Measurements from ENCODE around the gene RAB40B.

Gene RAB40B

DNA sequence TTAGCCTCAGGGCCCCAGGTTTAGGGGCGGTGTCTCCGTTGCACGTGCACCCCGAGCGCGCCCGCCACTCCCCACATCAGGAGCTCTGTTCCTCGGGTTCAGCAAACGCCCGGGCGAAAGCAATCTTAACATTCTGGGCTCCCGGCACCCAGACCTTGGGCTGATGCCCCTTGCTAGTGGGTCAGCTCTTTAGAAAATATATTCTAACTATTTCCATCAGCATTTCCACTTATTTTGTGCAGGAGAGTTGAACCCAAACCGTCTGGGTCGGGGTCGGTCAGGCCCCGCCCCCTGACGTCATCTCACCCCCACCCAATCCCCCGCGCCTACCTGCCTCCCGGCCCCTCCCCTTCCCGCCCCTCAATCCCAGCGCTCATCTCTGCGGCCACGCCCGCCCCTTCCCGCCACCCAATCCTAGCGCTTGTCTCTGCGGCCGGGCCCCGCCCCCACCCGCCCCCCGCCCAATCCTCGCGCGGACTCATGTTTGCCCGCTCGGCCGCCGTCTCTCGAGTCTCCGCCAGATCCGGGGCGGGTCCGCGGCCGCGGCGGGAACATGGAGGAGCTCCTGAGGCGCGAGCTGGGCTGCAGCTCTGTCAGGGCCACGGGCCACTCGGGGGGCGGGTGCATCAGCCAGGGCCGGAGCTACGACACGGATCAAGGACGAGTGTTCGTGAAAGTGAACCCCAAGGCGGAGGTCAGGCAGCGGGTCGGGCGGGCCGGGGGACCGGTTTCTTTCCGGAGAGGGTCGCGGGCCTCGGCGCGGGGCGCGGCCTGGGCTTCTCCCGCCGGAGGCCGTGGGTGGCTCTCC lies 17.9 kb upstream of the RAB40B start, which contains the start of gene FN3KRP:
Gene FN3KRP, plus strand, starts transcription at position 504 of the 808 bp plus-strand sequence. Its CDS starts 50 bp downstream, at position 554.
- peak; percentile 88 for DNase-seq (ENCODE audit: low spot score)

DNA sequence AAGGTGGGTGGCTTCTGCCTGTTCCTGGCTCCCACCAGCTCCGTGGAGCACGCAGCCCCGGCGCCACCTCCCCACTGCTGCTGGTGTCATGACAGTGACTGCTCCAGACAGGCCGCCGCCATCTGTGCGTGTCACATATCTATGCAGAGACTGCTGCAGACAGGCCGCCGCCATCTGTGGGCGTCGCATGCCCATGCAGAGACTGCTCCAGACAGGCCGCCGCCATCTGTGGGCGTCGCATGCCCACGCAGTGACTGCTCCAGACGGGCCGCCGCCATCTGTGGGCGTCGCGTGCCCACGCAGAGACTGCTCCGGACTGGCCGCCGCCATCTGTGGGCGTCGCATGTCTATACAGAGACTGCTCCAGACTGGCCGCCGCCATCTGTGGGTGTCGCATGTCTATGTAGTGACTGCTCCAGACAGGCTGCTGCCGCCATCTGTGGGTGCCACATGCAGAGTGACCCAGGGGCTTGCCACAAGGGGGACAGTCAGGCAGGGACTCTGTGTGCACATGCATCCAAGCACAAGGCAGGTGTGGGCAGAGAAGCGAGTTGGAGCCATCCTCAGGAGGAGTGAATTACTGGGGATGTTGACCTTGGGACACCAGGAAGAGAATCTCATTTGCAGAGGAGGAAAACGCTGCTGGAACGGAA lies 14.7 kb upstream of the RAB40B start:
- no peak for DNase-seq (ENCODE audit: low spot score)

DNA sequence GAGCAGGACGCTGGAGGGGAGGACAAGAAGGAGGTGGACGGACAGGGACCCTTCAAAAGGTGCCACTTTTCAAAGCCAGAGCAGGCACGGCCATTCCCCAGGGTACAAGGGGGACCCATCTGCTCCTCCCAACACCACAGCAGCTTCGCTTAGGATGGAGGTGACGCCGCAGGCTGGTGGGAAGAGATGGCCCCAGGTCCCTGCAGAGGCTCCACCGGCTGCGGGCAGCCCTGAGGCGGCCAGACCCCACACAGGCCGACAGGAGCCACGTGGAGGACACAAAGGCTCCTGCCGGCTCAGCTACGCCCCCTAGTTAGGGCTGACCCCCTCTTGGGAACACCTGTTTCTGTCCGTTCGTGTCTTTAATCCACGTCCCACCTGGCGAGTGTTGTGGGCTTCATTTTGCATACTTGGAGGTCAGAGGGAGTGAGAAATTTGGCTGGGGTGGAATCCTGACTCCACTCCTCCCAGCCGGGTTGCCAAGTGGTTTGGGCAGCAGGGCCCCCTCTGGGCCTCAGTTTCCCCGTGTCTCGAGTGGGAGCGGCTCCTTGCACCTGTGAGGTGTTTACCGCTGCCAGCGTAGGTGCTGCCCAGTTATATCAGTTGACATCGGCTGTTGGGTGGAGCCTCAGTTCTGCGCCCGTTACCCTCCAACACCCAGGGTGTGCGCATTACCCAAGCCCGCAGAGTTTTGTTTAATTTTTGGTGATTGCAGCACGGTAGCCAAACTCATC lies 12.2 kb upstream of the RAB40B start:
- no peak for DNase-seq (ENCODE audit: low spot score)

DNA sequence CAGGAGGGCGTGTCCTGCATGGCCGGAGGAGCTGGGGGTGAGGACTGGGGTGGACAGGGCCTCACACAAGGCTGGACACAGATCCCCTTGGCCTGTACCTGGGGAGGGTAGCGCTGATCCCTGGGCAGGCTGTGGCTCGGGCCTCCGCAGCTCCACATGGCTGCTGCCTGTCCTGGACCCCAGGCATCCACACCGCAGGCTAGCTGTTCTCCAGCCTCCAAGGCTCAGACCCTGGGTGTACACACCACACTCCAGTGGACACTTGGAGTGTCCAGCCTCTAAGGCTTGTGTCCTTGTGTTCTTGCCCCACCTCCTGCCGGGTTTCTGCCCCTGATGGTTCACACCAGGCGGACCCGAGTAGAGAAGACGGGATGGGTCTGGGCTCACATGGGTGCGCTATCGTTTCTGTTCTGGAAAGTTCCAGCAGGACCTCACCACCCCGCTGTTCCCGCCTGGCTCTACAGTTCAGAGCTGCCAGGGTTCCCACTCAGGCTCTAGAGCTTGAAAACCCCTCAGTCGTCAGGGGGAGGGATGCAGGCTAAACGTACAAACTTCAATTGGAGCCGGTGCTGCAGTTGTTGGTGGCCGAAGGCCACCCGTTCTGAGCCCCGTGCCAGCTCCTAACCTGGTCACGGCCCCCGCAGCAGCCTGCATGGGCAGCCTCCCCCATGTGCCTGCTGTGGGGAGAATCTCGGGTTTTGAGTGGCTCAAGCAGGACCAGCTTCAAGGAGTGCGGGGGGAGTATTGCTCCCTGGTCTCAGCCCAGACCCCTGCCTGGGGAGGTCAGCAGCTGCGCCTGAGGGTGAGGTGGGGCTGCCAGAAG lies 11.4 kb upstream of the RAB40B start:
- DNase-seq (ENCODE audit: low spot score), result no peak

DNA sequence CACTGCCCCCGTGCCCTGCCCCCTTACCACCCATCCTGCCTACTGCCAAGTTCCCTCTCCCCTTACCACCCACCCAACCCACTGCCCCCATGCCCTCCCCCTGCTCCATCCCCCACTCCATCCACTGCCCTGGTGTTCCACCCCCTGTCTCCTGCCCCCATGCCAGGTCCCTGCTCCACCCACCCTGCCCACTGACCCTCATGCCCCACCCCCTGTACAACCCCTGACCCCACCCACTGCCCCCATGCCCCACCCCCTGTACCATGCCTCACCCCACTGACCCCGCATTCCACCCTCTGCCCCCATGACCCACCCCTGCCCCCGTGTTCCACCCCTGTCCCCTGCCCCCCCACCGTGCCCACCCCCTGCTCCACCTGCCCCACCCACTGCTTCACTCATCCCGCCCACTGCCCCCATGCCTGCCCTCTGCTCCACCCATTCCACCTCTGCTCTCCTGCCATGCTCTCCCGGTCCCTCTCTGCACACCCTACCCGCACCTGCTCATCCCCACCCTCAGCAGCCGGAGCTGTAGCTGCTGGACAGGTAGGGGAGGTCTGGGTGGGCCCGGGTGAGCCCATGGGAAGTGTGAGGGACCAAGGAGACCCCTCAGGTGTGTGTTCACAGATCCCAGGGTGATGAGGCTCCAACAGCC lies 10.7 kb upstream of the RAB40B start:
- no peak for DNase-seq (ENCODE audit: low spot score)

DNA sequence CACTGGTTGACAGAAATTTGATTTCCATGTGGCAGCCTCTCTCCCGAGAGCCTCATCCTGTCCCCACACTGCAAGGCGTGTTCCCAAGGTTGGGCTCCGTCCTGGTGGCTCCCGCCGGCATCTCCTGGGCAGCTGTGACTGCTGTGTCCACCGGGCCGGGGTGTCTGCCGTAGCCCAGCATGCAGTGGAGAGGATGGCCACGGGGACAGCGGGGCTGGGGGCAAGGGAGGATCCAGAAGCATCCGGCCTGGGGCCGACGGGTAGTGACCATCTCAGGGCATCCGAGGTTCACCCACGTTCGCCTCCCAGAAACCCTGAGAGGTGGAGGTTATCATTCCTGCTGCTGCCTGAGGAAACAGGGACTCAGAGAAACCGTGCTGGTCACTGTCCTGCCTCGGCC lies 7.3 kb upstream of the RAB40B start:
- no peak for DNase-seq (ENCODE audit: low spot score)

DNA sequence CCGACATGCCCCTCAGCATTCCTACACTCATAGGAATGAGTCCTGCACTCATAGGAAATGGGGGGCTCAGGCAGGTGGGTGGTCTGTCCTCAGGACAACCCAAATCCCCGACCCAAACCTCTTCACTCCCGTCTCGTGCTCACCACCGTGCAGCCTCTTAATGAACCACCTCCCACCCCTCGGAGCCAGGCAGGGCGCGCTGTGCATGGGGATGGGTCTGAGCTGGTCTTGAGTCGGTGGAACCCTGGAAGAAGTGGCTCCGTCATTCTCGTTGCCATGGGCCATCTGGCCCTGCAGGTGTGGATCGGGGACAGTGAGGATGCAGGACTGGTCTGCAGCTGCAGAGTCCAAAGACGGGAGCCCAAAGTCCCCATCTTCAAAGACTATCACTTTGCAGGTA lies 6.4 kb upstream of the RAB40B start:
- DNase-seq (ENCODE audit: low spot score), result no peak

DNA sequence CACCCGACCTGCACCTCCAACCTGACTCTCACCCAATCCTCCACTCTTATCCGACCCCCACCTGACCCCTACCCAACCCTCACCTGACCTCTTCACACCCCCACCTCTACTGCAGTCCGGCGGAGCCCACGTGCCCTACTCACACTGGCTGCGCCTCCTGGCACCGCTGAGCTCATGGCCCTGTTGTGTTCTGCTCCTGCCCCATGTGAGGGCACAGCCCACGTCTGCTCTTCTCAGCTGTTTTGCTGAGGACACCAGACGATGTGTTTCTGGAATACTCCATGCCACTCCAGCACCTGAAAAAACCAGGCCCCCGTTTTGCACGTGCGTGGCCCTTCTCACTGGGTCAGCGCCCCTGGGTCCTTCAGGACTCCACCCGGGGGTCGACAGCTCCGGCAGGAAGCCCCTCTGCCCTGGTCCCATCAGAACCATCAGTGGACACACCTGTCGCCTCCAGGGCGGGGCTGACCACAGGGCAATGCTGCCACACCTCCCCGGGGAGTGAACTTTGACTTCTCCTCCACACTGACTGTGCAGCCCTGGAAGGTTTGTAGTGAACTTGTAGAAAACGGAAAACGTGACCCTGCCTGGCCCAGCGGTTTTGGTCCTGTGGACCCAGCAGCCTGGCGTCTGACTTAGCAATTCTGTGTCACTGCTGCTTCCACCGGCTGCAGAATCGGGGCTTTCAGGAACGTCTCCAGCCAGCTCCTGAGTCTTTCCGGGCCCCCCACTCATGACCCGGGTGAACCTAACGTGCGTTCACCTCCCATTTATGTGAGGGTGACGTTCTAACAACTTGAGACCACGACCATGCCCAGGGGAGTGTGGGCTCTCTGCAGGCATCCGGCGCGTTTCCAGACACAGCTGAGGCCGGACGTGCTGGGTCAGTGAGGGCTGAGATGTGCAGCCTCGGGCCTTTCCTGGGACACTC lies 5.7 kb upstream of the RAB40B start:
- no peak for DNase-seq (ENCODE audit: low spot score)

DNA sequence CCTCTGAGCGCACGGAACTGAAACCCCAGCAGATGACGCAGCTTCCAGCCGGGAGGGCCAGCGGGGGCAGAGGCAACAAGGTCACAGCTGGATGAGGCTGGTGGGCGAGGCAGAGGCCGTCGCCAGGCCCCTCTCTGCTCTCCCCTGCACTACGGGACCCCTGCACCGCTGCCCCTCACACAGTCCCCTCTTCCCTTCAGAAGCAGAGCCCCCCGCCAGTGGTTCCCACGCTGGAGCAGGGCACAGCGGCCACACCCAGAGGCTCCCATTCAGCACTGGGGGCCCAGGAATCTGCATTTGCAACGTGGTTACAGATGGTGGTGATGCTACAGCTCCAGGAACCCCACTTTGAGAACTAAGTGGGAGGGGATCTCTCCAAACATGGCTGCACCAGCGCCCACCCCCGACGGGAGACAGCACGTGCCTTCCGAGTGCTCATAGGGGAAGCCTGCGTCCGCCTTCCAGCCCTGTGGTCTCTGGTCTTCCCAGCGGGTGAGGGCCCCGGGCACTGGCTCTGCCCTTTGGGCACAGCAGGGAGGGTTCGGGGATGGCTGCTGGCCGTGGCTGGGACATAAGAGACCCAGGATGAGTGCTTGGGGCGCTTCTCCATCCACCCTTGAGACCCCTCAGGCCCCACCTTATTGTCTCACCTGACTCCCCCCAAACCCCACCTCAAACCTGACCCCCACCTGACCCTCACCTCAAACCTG lies 4.7 kb upstream of the RAB40B start:
- DNase-seq (ENCODE audit: low spot score), result no peak

DNA sequence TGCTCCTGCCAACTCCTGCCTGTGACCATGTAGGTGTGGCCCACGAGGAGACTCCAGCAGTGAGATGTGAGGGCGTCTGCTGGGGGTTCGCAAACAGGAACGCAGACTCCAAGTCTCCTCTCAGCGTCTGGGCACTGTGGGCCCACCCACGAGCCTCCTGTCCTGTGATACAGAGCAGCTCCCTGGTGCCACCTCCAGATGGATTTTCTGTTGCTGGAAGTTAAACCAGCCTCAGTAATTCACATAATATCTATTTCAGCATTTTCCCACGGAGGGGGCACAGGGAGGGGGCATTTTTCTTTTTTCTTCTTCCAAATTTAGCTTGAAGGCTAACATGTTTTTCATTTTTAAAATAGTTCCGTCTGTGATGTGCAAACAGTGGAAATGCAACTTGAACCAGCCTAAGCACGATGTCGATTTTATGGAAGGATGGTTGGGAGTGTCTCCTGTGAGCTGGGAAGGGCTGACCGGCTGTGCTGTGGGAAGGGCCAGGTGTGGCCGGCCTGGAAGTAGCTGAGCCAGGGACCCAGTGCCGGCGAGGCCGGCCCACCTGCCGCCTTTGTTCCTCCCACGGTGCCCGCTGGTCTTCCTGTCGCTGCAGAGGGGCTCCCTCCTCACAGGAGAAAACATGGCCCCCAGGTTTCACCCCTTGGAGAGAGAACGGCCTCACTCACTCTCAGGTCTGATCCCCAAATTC lies 3.9 kb upstream of the RAB40B start:
- DNase-seq (ENCODE audit: low spot score), result no peak

DNA sequence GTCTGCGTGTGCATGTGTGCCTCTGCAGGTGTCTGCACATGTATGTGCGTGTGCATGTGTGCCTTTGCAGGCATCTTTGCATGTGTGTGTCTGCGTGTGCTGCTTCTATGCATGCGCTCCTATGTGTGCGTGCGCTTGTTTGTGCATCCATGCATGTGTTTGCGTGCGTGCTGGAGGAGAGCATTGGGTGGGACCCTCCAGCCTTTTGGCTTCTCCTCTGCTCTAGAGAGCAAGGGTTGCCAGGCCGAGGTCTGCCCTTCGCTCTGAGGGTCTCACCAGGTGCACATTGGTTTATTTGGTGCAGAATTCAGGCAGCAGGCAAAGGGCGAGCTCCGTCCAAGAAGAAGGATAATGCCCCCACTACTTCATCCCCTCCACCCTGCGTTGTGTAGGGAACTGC lies 1.1 kb upstream of the RAB40B start:
- no peak for DNase-seq (ENCODE audit: low spot score)

DNA sequence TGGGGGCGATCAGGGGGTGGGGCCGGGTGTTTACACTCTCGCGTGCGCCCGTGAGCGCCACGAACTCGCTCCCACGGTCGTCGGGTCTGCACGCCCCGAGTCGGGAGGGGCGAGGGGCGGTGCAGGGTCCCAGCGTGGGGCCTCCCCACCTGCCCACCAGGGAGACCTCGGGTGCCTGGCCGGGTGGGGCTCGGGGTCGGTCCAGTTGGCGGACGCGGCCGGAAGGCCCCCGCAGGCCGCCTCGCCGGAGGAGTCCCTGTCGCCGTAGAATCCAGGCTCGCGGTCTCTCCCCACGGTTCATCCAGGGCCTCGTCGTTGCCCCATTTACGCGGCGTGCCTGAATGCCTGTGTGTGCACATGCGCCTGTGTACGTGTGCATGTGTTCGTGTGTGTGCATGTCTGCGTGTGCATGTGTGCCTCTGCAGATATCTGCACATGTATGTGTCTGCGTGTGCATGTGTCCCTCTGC lies 510 bp upstream of the RAB40B start:
- DNase-seq (ENCODE audit: low spot score), result no peak

DNA sequence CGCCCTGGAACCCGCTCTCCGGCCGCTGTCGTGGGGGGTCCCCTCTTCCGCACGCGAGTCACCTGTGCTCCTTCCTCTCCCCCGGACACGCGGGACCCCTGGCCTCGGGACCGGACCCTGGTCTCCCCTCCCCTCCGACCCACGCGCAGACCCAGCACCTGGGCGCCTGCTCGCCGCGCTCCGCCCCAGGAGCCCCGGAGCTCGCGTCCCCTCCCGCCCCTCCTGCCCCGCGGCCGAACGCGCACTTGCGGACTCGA lies 762 bp downstream of the RAB40B start:
- no peak for DNase-seq (ENCODE audit: low spot score)

DNA sequence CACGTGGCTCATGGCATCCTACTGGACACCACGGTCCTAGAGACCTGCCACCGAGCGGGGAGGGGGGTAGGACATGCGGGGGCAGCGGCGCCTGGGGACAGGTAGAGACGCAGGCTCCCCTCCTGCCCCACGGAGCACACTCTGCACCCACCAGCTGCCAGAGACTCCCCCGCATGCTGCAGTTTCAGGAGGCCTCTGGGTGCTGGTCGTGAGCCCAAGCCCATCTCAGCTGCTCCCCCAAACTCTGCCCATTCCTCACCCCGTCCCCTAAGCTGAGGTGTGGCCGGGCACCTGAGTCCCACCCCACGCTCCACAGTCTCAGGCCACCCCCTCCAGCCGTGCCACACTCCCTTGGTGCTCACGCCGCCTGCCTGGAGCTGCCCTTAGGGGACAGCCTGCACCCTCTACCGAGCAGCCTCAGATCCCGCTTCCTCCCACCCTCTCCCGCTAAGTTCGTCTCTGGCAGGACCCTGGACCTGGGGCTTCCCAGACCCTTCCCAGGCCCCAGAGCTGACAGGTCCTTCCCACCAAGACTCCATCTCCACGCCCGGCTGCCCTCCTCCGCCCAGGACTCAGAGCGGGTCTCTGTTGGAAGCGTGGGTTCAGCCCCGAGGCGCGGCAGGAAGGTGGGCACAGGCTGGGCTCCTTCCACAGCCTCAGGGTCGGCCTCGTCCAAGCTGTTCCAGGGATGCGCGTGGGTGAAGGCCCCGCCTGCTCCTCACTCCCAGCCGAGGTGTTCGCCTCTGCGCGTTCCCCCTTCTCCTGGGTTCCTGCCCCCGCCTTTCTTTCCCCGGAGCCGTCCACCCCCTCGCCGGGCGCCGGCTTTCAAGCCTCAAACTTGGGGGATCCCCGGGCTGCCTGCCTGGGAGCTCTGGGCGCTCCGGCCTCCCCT lies 1.3 kb downstream of the RAB40B start:
- no peak for DNase-seq (ENCODE audit: low spot score)

DNA sequence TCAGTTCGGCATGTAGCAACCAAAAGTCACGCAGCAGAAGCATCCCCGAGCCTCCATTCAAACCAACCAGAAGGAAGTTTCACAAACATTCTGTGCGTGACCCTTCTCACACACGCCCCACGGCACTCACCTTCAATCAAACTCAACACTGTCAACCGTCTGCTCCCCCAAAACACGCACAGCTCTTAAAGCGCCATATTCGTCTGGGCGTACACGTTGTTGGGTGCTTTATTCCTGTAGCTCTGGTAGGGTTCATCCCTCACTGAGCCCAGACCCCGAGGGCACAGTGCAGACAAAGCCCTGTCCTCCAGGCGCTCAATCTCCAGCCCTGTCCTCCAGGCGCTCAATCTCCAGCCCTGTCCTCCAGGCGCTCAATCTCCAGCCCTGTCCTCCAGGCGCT lies 2.2 kb downstream of the RAB40B start:
- DNase-seq (ENCODE audit: low spot score), result no peak

DNA sequence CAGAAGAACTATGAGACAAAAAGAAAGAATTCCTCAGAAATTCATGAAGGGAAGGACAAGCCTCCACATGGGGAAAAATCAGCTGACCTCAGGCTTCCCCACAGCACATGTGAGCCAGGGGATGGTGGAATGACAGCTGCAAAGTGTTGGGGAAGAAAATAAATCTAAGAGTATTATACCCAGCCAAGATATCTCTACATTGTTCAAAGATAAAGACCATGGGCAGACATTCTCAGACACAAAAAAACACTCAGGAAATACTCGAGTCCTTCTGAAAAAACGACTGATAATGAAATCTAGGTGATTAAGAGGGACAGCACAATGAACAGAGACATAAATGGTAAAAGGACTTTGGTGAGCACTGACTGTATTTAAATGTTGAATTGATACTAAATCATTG lies 3.9 kb downstream of the RAB40B start:
- no peak for DNase-seq (ENCODE audit: low spot score)

DNA sequence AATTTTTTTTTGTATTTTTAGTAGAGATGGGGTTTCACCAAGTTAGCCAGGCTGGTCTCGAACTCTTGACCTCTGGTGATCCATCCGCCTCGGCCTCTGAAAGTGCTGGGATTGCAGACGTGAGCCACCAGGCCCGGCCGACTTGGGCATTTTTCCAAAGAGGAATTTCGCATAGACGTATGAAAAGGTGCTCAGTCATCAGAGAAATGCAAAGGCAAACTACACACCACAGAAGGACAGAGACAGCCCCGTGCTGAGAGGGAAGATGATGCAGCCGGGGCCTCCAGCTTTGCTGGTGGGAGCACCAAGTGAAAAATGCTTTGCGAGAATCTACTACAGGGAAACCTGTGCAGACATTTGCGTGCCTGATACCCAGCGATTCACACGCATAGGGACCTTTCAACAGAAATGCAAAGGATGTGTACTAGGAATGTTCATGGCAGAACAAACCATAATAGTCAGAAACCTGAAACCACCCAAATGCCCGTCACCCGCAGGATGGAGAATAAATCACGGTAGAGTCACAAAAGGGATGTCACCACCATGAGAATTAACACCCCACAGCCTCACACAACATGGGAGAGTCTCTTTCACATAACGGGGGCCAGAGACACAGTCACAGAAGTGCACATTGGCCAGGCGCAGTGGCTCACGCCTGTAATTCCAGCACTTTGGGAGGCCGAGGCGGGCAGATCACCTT lies 5.2 kb downstream of the RAB40B start:
- no peak for DNase-seq (ENCODE audit: low spot score)

Measured in SK-N-DZ (cell line).